ENCODE results near the gene EPM2A. TPM values are rescaled to one million over a fixed set of nuclear protein-coding genes. Genes with fewer than 3 reads are reported as not detected.

Gene EPM2A
- total RNA-seq, 4 donors from 2014 or later = 8.1 to 18.9 (median 9.2) TPM

- H3K27me3 ChIP-seq = no peaks in the 10 kb centered on the region
- no peaks in the 10 kb centered on the region for H3K36me3 ChIP-seq
- no peak for DNase-seq
- H3K4me1 ChIP-seq = peaks cover 0 to 5% (median 0%) of the 10 kb centered on the region in 4 donors
- H3K9me3 ChIP-seq = no peaks in the 10 kb centered on the region
- peak overlapping the region; percentile 15 to 94 (median 92) for H3K27ac ChIP-seq
- peak overlapping the region in 1 of 4 donors; percentile 64 for H3K4me3 ChIP-seq
- TF ChIP-seq POLR2A (IDR thresholded peaks at IDR 0.05) (no peak), CTCF (IDR thresholded peaks at IDR 0.05) (no peak)
These were observed 1.4 kb upstream of the EPM2A start for GRCh38 chr6:145736661-145737144.

GRCh38 chr6:145734486-145735355 lies 599 bp downstream of the EPM2A start:
- H3K9me3 ChIP-seq = no peaks in the 10 kb centered on the region
- peak; percentile 70 to 94 (median 91) for DNase-seq
- no peaks in the 10 kb centered on the region for H3K27me3 ChIP-seq
- peaks cover 0 to 5% (median 0%) of the 10 kb centered on the region in 4 donors for H3K4me1 ChIP-seq
- TF ChIP-seq POLR2A (IDR thresholded peaks at IDR 0.05) = peak in 1 of 2 donors; percentile 24
- no peak for TF ChIP-seq CTCF (IDR thresholded peaks at IDR 0.05)
- H3K27ac ChIP-seq = peak overlapping the region; percentile 92 to 95 (median 94)
- H3K4me3 ChIP-seq = peak overlapping the region; percentile 64 to 86 (median 70)
- H3K36me3 ChIP-seq = no peaks in the 10 kb centered on the region

GRCh38 chr6:145733810-145734209 lies 1.5 kb downstream of the EPM2A start:
- Histone ChIP-seq H3K27me3 (no peaks in the 10 kb centered on the region), H3K9me3 (no peaks in the 10 kb centered on the region), H3K27ac (peak overlapping the region in 1 of 4 donors; percentile 92), H3K4me3 (peak overlapping the region in 1 of 4 donors; percentile 64), H3K36me3 (no peaks in the 10 kb centered on the region), H3K4me1 (peaks cover 0 to 5% (median 0%) of the 10 kb centered on the region in 4 donors)
- DNase-seq = no peak
- TF ChIP-seq POLR2A (IDR thresholded peaks at IDR 0.05) (no peak), CTCF (IDR thresholded peaks at IDR 0.05) (no peak)

- no peak overlapping the region for H3K4me3 ChIP-seq
- no peaks in the 10 kb centered on the region for H3K27me3 ChIP-seq
- no peak for DNase-seq
- H3K9me3 ChIP-seq = no peaks in the 10 kb centered on the region
- no peaks in the 10 kb centered on the region for H3K36me3 ChIP-seq
- no peak for TF ChIP-seq POLR2A (IDR thresholded peaks at IDR 0.05)
- TF ChIP-seq CTCF (IDR thresholded peaks at IDR 0.05) = no peak
- H3K27ac ChIP-seq = no peak overlapping the region
- peaks cover 0 to 5% (median 0%) of the 10 kb centered on the region in 4 donors for H3K4me1 ChIP-seq
These were observed 2.1 kb downstream of the EPM2A start for GRCh38 chr6:145733207-145733606.

GRCh38 chr6:145731447-145731846 lies 3.9 kb downstream of the EPM2A start:
- H3K27me3 ChIP-seq = no peaks in the 10 kb centered on the region
- H3K4me3 ChIP-seq = no peak overlapping the region
- no peaks in the 10 kb centered on the region for H3K36me3 ChIP-seq
- DNase-seq = no peak
- TF ChIP-seq CTCF (IDR thresholded peaks at IDR 0.05) (no peak), POLR2A (IDR thresholded peaks at IDR 0.05) (no peak)
- no peaks in the 10 kb centered on the region for H3K9me3 ChIP-seq
- peaks cover 0 to 5% (median 0%) of the 10 kb centered on the region in 4 donors for H3K4me1 ChIP-seq
- no peak overlapping the region for H3K27ac ChIP-seq
